Measurements from ENCODE around the gene CLCN4.
A peak's percentile ranks its signal among the peaks of the same experiment; 100 is the strongest.

CLCN4 gene

DNA sequence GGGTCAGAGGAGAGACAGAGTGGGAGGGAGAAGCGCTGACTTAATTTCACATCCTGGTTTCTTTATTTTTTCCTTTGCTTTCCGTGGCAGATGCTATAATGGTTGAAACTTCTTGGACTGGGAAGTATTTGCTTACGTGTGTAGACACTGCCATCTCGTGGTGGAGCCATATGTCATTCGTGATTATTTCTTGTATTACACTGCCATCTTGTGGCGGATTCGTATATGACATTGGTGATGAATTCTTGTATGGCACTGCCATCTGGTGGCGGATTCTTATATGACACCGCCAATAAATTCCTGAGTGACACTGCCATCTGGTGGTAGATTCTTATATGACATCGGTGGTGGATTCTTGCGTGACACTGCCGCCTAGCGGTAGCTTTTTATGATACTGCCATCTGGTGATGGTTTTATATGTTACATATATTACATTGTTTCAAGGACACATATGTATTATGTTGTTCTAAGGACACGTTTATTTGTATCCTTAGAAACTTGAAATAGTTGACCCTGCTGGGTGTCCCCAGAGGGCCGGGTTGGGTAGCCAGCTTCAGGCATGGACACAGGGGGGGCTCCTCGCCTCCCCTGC is 37.3 kb upstream of the CLCN4 start:
- Mint-ChIP-seq H3K4me3 (no peak overlapping the region), H3K27ac (ENCODE audit: low read depth) (peak overlapping the region; percentile 54)
- peak; percentile 65 to 67 for DNase-seq (ENCODE audit: low spot score in 2 of 2)

DNA sequence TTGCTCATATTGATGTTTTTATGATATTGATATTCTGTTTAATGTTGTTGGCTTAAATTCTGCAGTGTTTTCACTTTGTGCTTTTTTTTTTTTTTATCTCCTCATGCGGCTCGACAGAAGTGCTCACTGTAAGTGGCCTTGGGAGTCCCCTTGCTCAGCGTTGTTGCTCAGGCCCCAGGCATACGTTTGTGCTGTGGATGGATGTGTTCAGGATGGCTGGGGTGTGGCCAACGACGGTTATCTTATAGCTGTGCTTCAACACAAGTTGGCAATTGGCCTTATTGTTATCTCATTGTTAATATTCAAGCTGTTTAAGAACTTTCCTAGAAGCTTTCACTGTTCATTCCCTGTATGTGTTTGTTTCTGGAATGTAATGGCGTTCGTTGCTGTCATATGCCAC is 36.4 kb upstream of the CLCN4 start:
- no peak overlapping the region for H3K27ac Mint-ChIP-seq (ENCODE audit: low read depth)
- peaks cover 5% of the 10 kb centered on the region for H3K4me1 Mint-ChIP-seq
- no peaks in the 10 kb centered on the region for H3K27me3 Mint-ChIP-seq
- H3K9me3 Mint-ChIP-seq = no peaks in the 10 kb centered on the region
- DNase-seq (ENCODE audit: low spot score in 2 of 2) (no peak), ATAC-seq (replicated peaks; ENCODE audit: extremely low read depth, poor library complexity, severe bottlenecking) (no peak)
- H3K36me3 Mint-ChIP-seq (ENCODE audit: insufficient read depth) = peaks cover 16% of the 10 kb centered on the region
- no peak overlapping the region for H3K4me3 Mint-ChIP-seq

More for the DNA sequence above, 37.3 kb upstream of the CLCN4 start:
- Mint-ChIP-seq H3K4me1 (peaks cover 5% of the 10 kb centered on the region), H3K36me3 (ENCODE audit: insufficient read depth) (peaks cover 16% of the 10 kb centered on the region), H3K9me3 (no peaks in the 10 kb centered on the region), H3K27me3 (no peaks in the 10 kb centered on the region)
- ATAC-seq (replicated peaks; ENCODE audit: extremely low read depth, poor library complexity, severe bottlenecking) = peak; percentile 60

DNA sequence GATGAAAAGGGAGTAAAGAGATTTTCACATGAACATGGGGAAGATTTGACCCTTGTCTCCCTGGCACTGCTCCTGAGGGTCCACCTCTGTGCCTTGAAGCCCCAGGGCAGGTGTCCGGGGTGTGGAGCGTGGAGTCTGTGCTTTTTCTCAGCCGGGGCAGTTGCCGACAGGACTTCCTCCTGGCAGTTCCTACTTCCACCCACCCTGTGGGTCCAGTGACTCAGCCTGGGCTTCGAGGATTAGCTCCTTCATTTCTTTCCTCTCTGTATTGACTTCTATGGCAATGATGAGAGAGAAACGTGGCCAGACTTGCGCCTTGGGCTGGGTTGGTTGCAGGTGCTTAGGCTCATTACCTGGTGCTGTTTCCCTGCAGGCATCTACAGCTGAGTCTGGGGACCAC is 35.9 kb upstream of the CLCN4 start:
- Mint-ChIP-seq H3K4me1 (peaks cover 5% of the 10 kb centered on the region), H3K4me3 (no peak overlapping the region), H3K27me3 (no peaks in the 10 kb centered on the region), H3K9me3 (no peaks in the 10 kb centered on the region), H3K36me3 (ENCODE audit: insufficient read depth) (peaks cover 16% of the 10 kb centered on the region), H3K27ac (ENCODE audit: low read depth) (no peak overlapping the region)
- ATAC-seq (replicated peaks; ENCODE audit: extremely low read depth, poor library complexity, severe bottlenecking) = no peak
- DNase-seq (ENCODE audit: low spot score in 2 of 2) = no peak

DNA sequence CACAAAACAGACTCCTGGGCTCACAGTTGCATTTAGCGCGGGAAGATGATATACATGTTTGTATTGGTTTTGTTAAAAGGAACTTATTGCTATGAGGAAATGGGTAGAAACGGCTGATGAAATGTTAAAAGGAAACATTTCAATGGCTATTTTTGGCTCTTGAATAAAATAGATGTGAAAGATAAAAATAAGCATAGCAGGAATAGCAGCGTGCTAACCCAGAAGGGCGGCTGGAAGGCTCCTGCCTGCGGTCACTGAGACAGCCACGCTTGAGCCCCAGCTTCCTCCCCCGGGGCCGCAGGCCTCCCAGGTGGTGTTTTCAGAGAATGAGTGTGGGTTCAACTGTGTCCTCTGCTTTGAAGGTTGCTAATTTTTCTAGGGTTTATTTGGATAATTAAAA is 35.0 kb upstream of the CLCN4 start:
- Mint-ChIP-seq H3K27ac (ENCODE audit: low read depth) (no peak overlapping the region), H3K4me1 (peaks cover 5% of the 10 kb centered on the region), H3K9me3 (no peaks in the 10 kb centered on the region), H3K4me3 (no peak overlapping the region), H3K27me3 (no peaks in the 10 kb centered on the region), H3K36me3 (ENCODE audit: insufficient read depth) (peaks cover 16% of the 10 kb centered on the region)
- ATAC-seq (replicated peaks; ENCODE audit: extremely low read depth, poor library complexity, severe bottlenecking) (no peak), DNase-seq (ENCODE audit: low spot score in 2 of 2) (no peak)

DNA sequence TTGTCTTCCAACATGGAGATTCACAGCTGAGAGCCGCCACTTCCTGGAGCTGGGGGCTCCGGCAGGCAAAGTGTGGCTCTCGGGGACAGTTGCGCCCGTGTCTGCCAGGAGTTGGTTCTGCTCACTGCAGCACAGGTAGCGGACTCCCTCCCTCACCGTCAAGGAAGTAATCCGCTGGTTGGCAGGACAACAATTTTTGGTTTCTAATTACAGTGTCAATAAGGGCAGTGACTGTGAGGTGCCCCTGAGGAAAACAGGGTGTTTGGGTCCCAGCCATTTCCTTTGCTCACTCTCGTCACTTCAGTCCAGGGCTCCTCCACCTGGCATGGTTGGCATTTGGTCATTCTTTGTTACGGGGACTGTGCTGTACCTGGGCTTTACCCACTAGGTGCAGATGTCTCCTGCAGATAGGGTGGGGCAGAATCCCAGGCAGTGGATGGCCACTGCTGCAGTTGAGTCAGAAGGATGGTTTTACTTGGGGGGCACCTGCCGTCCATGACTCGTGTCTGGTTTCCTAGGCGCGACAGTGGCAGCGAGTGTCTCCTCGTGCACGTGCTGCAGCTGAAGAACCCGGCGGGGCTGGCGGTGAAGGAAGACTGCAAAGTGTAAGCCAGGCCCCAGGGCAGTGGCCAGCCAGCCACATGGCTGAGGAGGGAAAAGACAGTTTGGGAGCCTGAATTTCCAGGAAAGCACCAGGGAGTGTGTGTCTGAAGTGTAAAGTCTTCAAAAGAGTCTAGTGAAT is 32.1 kb upstream of the CLCN4 start:
- Mint-ChIP-seq H3K27ac (ENCODE audit: low read depth) (no peak overlapping the region), H3K36me3 (ENCODE audit: insufficient read depth) (peaks cover 6% of the 10 kb centered on the region), H3K27me3 (no peaks in the 10 kb centered on the region), H3K9me3 (no peaks in the 10 kb centered on the region), H3K4me1 (no peaks in the 10 kb centered on the region), H3K4me3 (no peak overlapping the region)
- ATAC-seq (replicated peaks; ENCODE audit: extremely low read depth, poor library complexity, severe bottlenecking) (no peak), DNase-seq (ENCODE audit: low spot score in 2 of 2) (no peak)

DNA sequence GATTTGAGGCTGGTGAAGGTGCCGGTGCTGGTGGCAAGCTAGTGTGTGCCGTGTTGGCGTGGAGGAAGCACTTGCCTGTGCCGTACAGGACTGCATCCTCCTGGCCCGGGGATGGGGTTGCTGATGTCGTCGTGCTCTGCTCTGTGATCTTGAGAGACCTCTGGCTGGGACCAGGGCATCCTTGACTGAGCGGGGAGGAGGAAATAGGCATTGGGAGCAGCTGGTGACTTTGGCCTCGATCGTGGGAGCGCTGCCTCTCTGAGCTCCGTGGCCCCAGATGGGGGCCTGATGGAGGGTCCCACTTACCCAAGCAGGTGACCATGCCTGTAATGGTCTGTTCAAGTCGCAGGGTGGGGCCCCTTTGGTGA is 31.5 kb upstream of the CLCN4 start:
- Mint-ChIP-seq H3K27ac (ENCODE audit: low read depth) (no peak overlapping the region), H3K9me3 (no peaks in the 10 kb centered on the region), H3K4me1 (no peaks in the 10 kb centered on the region), H3K36me3 (ENCODE audit: insufficient read depth) (peaks cover 6% of the 10 kb centered on the region), H3K27me3 (no peaks in the 10 kb centered on the region), H3K4me3 (no peak overlapping the region)
- ATAC-seq (replicated peaks; ENCODE audit: extremely low read depth, poor library complexity, severe bottlenecking) (no peak), DNase-seq (ENCODE audit: low spot score in 2 of 2) (no peak)

DNA sequence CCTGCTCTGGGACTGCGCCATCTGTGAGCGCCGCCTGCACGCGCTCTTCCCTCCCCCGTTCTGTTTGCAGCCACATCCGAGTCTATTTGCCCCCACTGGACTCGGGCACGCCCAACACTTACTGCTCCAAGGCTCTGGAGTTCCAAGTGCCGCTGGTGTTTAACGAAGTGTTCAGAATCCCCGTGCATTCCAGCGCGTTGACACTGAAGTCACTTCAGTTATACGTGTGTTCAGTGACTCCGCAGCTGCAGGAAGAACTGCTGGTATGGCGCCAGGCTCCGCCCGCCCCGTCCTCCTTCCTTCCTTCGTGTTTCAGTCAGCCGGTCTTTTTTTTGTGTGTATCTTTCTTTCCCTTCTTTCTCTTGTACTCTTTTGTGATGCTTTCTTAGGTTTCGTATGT is 30.7 kb upstream of the CLCN4 start:
- no peak overlapping the region for H3K27ac Mint-ChIP-seq (ENCODE audit: low read depth)
- DNase-seq (ENCODE audit: low spot score in 2 of 2) (no peak), ATAC-seq (replicated peaks; ENCODE audit: extremely low read depth, poor library complexity, severe bottlenecking) (no peak)
- no peaks in the 10 kb centered on the region for H3K4me1 Mint-ChIP-seq
- H3K36me3 Mint-ChIP-seq (ENCODE audit: insufficient read depth) = peaks cover 6% of the 10 kb centered on the region
- no peak overlapping the region for H3K4me3 Mint-ChIP-seq
- no peaks in the 10 kb centered on the region for H3K27me3 Mint-ChIP-seq
- no peaks in the 10 kb centered on the region for H3K9me3 Mint-ChIP-seq

DNA sequence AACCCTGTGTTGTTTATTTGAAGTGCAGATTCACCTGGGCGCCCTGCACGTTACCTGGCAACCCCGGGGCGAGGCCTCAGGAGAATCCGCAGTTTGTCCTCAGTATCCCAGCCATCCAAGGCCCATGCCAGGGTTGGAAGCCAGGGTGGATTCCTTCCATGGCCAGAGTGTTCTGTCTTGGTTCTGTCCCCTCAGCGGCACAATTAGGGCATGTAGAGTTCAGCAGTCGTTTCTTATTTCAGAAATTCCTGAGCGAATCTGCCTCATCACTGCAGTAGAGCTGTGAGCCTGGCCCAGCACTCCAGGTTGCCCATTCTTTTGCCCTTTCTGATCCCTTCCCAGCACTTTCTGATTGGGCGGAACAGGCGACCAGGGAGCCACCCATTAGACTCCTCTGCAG is 29.9 kb upstream of the CLCN4 start:
- no peak for ATAC-seq (replicated peaks; ENCODE audit: extremely low read depth, poor library complexity, severe bottlenecking)

DNA sequence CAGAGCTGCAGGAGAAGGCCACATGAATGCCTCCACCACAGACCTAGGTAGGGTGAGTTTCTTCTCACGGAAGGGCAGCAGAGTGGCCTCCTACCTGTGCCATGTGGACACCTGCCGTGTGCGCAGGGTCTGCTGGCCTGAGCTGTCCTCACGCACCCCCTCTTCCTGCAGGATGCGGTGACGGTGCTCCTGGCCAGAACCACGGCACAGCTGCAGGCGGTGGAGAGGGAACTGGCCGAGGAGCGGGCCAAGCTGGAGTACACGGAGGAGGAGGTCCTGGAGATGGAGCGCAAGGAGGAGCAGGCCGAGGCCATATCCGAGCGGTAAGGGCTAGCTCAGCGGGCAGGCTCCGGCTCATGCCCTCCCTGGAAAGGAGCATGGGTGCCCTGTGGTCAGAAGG is 28.4 kb upstream of the CLCN4 start:
- ATAC-seq (replicated peaks; ENCODE audit: extremely low read depth, poor library complexity, severe bottlenecking) (no peak), DNase-seq (ENCODE audit: low spot score in 2 of 2) (no peak)
- Mint-ChIP-seq H3K9me3 (no peaks in the 10 kb centered on the region), H3K27me3 (no peaks in the 10 kb centered on the region), H3K36me3 (ENCODE audit: insufficient read depth) (peaks cover 4% of the 10 kb centered on the region), H3K27ac (ENCODE audit: low read depth) (no peak overlapping the region), H3K4me3 (no peak overlapping the region), H3K4me1 (no peaks in the 10 kb centered on the region)

More for the DNA sequence above, 29.9 kb upstream of the CLCN4 start:
- no peak for DNase-seq (ENCODE audit: low spot score in 2 of 2)
- Mint-ChIP-seq H3K4me3 (no peak overlapping the region), H3K27ac (ENCODE audit: low read depth) (no peak overlapping the region), H3K4me1 (no peaks in the 10 kb centered on the region), H3K36me3 (ENCODE audit: insufficient read depth) (peaks cover 4% of the 10 kb centered on the region), H3K9me3 (no peaks in the 10 kb centered on the region), H3K27me3 (no peaks in the 10 kb centered on the region)

DNA sequence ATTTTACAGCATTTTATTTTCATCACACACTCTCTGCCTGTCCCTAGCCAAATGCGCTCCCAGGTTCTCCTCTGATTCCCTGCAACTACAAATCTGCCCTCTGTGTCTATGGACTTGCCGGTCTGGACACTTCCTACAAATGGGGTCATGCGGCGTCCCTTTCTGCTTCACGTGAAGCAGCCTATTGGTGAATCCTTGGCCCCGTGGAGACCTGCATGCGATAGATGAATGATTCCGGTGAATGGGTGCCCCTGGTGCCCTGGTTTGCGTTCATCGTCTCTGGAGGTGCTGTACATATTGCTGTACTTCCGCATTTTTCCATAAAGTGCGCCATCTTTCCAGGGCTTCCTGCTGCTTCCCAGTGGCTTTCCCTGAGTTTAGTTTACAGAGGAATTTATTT is 27.5 kb upstream of the CLCN4 start:
- Mint-ChIP-seq H3K4me1 (no peaks in the 10 kb centered on the region), H3K27me3 (no peaks in the 10 kb centered on the region), H3K9me3 (no peaks in the 10 kb centered on the region), H3K4me3 (no peak overlapping the region), H3K27ac (ENCODE audit: low read depth) (no peak overlapping the region), H3K36me3 (ENCODE audit: insufficient read depth) (peaks cover 4% of the 10 kb centered on the region)
- ATAC-seq (replicated peaks; ENCODE audit: extremely low read depth, poor library complexity, severe bottlenecking) = no peak
- no peak for DNase-seq (ENCODE audit: low spot score in 2 of 2)

DNA sequence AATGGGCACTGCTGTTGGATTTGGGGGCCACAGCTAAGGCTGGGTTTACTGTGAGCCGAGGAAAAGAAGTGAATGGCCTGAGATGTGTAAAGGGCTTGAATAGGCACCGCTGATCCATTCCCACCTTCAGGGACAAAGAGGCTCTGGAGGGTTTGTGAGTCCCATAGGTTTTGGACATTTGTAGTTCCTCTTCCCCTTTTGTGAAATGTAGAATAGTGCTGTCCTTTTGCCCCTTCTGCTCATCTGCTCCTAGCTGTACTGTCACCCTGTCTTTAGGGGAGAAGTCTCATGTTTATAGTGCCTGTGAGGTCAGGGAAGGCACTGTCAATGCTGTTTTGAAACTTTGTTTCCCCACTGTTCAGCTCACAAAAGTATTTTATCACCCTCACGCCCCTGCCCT is 26.4 kb upstream of the CLCN4 start:
- H3K36me3 Mint-ChIP-seq (ENCODE audit: insufficient read depth) = peaks cover 5% of the 10 kb centered on the region
- no peaks in the 10 kb centered on the region for H3K27me3 Mint-ChIP-seq
- no peaks in the 10 kb centered on the region for H3K9me3 Mint-ChIP-seq
- no peak overlapping the region for H3K27ac Mint-ChIP-seq (ENCODE audit: low read depth)
- DNase-seq (ENCODE audit: low spot score in 2 of 2) = no peak
- H3K4me3 Mint-ChIP-seq = no peak overlapping the region
- no peaks in the 10 kb centered on the region for H3K4me1 Mint-ChIP-seq
- ATAC-seq (replicated peaks; ENCODE audit: extremely low read depth, poor library complexity, severe bottlenecking) = no peak

DNA sequence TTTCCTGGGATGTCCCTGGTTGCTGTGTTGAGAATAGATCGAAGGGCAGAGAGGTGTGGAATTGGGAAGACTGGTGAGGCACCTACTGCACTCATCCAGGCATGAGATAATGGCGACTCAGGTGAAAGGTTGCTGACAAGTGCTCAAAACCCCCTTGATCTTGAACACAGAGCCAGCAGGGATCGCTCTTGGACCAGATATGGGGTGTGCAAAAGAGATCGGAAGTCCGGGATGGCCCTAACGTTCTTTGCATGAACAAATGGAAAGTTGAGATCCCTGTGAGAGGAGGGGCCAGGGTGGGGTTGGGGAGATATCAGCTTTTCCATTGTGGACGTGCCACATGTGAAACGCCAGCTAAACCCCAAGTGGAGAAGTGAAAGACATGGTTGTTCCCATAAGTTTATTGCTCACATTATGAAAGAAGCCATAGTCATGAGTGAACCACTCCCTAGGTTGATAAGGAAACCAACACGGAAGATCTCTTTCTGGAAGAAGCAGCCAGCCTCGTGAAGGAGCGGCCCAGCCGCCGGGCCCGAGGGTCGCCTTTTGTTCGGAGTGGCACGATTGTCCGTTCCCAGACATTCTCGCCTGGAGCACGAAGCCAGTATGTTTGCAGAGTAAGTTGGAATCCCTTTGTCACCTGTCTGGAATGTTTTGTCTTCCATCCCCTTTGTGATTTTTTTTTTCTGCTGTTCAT is 22.6 kb upstream of the CLCN4 start:
- Mint-ChIP-seq H3K9me3 (no peaks in the 10 kb centered on the region), H3K4me1 (no peaks in the 10 kb centered on the region), H3K27me3 (no peaks in the 10 kb centered on the region), H3K36me3 (ENCODE audit: insufficient read depth) (peaks cover 16% of the 10 kb centered on the region), H3K27ac (ENCODE audit: low read depth) (no peak overlapping the region), H3K4me3 (no peak overlapping the region)
- DNase-seq (ENCODE audit: low spot score in 2 of 2) (no peak), ATAC-seq (replicated peaks; ENCODE audit: extremely low read depth, poor library complexity, severe bottlenecking) (no peak)

DNA sequence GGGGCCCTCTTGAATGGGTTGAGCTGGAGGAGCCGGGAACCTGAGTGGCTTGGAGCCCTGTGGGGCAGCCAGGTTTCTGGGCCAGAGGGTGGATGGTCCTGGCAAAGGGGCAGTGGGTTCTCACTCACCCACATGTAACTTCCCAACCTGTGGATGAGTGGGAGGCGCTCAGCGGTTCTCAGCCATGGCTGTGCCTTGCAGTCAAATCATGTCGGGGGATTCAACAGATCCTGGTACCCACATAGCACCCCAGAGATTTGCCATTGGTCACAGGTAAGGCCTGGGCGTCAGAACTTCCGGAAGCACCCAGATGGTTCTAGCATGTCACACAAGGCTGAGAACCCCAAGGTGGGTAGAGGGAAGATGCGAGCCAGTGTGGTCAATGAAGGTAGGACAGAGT is 21.9 kb upstream of the CLCN4 start:
- H3K4me1 Mint-ChIP-seq = no peaks in the 10 kb centered on the region
- no peak overlapping the region for H3K27ac Mint-ChIP-seq (ENCODE audit: low read depth)
- H3K9me3 Mint-ChIP-seq = no peaks in the 10 kb centered on the region
- no peaks in the 10 kb centered on the region for H3K27me3 Mint-ChIP-seq
- peaks cover 16% of the 10 kb centered on the region for H3K36me3 Mint-ChIP-seq (ENCODE audit: insufficient read depth)
- no peak for ATAC-seq (replicated peaks; ENCODE audit: extremely low read depth, poor library complexity, severe bottlenecking)
- no peak for DNase-seq (ENCODE audit: low spot score in 2 of 2)
- no peak overlapping the region for H3K4me3 Mint-ChIP-seq
